ENCODE results near the gene GBX2.

GBX2 gene

GRCh38 chr2:236168110-236169080 lies at the start of gene GBX2:
Gene GBX2 (minus strand): TSS chr2:236168386. CDS start chr2:236167971, 415 bp downstream.
- DNase-seq: no peak

DNA sequence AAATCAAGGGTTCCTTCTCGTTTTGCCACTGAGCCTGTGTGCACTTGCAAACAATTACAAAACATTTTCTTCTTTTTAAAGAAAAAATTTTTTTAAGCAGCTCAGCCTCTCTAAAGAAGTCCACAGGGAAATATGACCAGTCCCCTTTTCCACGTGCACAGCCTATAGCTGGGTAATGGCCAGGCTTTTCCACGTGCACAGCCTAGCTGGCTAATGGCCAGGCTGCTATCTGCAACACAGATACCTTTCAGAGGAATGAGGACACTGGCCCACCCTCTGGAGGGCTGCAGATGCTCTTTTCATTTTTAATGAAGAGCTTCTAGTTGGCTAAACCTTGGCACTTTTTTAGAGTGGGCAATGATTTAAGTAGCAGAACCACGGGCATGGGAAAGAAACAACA lies 49.7 kb upstream of the GBX2 start:
- DNase-seq: no peak

- DNase-seq: no peak
Observed at GRCh38 chr2:236216711-236217110, 48.5 kb upstream of the GBX2 start.

GRCh38 chr2:236215761-236216333 lies 47.7 kb upstream of the GBX2 start:
- DNase-seq: no peak

GRCh38 chr2:236215196-236215595 lies 47.0 kb upstream of the GBX2 start:
- DNase-seq: no peak

DNA sequence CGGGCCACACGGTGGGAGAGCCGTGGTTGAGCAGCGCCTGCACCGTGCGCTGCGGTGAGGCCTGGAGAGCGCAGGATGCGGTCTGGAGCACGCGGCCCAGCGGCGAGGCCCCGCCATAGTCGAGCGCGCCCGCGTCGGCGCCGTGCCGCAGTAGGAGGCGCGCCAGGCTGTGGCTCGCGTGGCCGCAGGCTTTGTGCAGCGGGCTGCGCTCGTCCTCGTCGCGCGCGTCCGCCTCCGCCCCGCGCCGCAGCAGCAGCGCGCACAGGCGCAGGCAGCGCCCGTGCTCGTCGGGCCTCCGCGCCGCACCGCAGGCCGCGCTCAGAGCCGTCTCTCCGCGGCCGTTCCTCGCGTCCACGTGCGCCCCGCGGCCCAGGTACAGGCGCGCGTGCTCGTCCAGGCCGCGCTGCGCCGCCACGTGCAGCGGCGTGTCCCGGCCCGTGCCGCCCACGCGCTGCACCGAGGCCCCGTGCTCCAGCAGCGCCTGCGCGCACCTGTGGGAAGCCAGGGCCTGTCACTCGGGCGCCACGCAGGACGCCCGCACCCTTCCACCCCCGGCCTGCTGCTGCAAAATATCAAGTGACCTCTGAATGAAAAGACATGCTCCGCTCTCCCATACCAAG lies 46.3 kb upstream of the GBX2 start:
- no peak for DNase-seq

DNA sequence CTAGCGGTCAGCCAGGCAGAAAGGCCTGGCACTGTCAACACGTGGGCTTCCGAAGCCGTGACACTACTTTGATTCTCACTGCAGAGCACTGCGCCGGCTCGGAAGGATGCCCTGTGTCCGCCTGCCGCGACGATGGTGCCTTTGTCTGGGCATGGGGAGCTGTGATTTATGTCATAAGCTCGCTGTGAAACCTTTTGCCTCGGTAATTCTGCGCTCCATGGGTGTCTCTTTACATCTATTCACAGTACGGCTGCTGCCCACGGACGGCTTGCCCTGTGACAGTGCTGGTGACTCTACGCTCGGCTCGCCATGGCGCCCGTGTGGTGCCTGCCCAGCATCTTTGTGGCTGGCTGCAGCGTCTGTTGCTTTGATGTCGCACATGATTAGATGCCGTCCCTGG lies 43.1 kb upstream of the GBX2 start:
- DNase-seq: no peak

GRCh38 chr2:236210536-236210935 lies 42.4 kb upstream of the GBX2 start:
- no peak for DNase-seq

GRCh38 chr2:236209996-236210395 lies 41.8 kb upstream of the GBX2 start:
- no peak for DNase-seq

- DNase-seq: no peak
Observed at GRCh38 chr2:236209535-236209934, 41.3 kb upstream of the GBX2 start.

DNA sequence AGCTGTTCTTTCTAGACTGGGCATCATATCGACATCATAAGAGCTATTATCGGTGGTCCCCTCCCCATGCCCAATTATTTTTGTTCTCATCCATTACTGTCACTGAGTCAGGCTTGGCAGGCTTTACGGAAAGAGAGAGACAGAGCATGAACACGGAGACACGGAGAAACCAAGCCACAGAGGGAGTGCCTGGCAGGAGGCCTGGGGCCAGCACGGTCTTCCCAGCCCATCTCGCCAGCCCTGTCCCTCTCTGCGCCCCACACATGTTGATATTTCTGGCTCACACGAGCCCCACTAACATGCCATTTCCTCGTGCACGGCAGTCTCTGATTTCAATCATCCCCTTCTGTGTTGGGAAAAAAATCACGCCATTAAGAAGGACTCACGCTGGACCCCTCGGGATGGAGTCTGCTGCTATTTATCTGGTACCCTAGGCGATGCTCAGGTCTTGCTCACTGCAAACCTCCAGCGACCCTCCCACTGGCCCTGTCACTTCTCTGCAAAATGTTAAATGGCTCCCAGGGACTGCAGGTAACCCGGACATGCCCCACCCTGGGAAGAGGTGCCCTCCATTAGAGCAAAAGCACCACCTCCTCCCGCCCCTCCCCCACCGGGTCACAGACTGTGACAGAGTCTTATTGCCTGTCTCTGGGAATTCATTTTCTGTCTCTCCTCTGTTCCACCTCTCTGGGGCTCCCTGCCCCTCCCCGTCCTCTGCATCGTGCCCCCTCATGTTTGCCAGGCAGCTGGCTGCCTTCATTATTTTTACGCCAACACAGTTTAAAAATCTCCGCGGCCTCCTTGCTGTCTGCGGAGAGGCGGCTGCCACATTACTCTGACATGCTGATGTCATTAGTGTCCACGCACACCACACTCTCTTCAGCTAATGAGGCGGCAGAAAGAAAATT lies 40.1 kb upstream of the GBX2 start:
- DNase-seq: no peak

- DNase-seq: no peak
Observed at GRCh38 chr2:236207472-236207871, 39.3 kb upstream of the GBX2 start.

DNA sequence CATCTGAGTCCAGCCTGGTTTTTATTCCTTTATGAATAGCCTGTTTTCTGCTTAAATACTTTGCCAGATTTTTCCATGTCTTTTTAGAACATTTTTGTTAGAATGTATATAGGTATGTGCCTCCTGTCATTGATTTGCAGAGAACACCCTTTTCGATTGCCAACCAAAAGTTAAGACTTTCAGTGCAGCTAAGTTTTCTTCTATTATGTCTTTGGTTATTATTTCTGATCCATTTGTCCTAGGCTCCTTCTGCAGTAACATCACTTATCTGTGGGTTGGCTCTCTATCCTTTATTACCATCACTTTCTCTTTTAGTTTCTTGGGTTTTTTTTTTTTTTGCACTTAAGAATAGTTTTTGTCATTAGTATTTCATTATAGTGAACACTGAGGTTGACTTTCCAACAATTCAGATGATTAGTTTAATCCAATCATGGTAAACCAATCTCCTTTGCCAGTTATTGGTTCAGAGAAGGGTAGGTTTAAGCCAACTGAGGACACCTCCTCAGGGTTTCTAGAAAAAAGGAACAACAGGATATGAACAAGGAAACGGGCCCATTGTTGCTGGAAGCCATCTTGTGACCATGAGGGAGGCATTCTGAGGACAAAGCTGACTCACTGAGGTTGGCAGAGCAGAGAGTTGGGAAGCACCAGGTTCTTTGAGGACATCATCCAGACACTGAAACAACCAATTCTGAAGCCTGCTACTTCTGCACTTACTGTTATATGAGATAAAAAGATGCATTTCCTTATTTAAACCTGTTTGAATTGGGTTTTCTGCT lies 37.9 kb upstream of the GBX2 start:
- no peak for DNase-seq

- DNase-seq: no peak
Observed at GRCh38 chr2:236204953-236205352, 36.8 kb upstream of the GBX2 start.

GRCh38 chr2:236200378-236200777 lies 32.2 kb upstream of the GBX2 start:
- no peak for DNase-seq

- no peak for DNase-seq
Observed at GRCh38 chr2:236196366-236196765, 28.2 kb upstream of the GBX2 start.

- no peak for DNase-seq
Observed at GRCh38 chr2:236195726-236196125, 27.5 kb upstream of the GBX2 start.

GRCh38 chr2:236194786-236195185 lies 26.6 kb upstream of the GBX2 start:
- no peak for DNase-seq

DNA sequence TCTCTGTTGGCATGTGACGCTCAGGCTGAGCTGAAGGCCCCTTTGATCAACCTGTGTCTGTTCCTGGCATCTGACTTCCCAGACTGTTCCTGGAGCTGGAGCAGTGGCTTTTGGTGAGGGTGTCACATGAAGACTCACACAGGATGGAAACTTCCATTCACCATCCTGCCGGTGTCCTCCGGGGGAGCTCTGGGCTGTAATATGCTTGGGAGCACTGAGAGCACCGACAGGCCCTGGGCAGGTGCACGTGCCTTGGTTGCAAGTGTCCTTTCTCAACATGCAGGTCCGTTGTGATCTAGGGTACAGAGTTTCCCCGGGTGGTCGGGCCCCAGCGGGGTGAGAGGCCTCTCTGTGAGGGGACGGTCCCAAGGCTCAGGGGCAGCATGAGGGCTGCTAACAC lies 24.8 kb upstream of the GBX2 start:
- DNase-seq: no peak

DNA sequence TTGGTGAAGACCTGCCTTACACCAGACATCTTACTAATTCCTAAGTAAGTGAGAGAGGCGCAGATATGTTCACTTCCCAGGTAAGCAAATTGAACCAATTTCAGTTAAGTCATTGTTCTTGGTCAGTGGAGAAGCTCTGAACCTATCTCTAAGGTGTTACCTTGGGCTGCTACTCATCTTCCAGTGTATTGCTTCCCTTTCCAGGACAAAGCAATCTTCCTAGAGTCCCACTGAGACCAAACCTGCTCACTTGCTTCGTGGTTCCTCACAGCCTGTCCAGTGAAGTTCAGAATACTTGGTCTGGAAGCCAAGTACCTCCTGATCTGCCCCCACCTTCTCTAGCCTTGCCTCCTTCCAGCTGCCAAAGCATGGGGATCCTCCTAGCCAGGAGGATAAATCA lies 22.5 kb upstream of the GBX2 start:
- no peak for DNase-seq

GRCh38 chr2:236184701-236185100 lies 16.5 kb upstream of the GBX2 start:
- no peak for DNase-seq

GRCh38 chr2:236180831-236181453 lies 12.8 kb upstream of the GBX2 start:
- peak; percentile 47 for DNase-seq
